ENCODE results near the gene PRRT1. TPM values are rescaled to one million over a fixed set of nuclear protein-coding genes. Genes with fewer than 3 reads are reported as not detected.
"Not testable (repeated sequence)": the region's sequence is repeated elsewhere in the genome, so short reads cannot be mapped to it uniquely, and the experiment has no call there.

PRRT1 gene
- total RNA-seq, 1 experiment from 2014 or later: not detected

- no peak for DNase-seq (ENCODE audit: low read depth)
Observed at GRCh38 chr6:32188381-32189068, 36.8 kb upstream of the PRRT1 start.

- not testable (repeated sequence) for DNase-seq (ENCODE audit: low read depth)
Observed at GRCh38 chr6:32187725-32188380, 36.1 kb upstream of the PRRT1 start.

- DNase-seq (ENCODE audit: low read depth): no peak
Observed at GRCh38 chr6:32187009-32187709, 35.4 kb upstream of the PRRT1 start.

- not testable (repeated sequence) for DNase-seq (ENCODE audit: low read depth)
Observed at GRCh38 chr6:32186151-32186840, 34.6 kb upstream of the PRRT1 start.

- peak; percentile 91 for DNase-seq (ENCODE audit: low read depth)
Observed at GRCh38 chr6:32185681-32186131, 34.0 kb upstream of the PRRT1 start.

- no peak for DNase-seq (ENCODE audit: low read depth)
Observed at GRCh38 chr6:32184084-32184640, 32.4 kb upstream of the PRRT1 start, which contains the start of gene AGER. Gene AGER, minus strand, starts transcription at chr6:32184253. Its CDS starts 31 bp downstream, at chr6:32184222.

- DNase-seq (ENCODE audit: low read depth): no peak
Observed at GRCh38 chr6:32183483-32184083, 31.8 kb upstream of the PRRT1 start.

- DNase-seq (ENCODE audit: low read depth): no peak
Observed at GRCh38 chr6:32183030-32183429, 31.3 kb upstream of the PRRT1 start.

GRCh38 chr6:32182555-32182981 lies 30.8 kb upstream of the PRRT1 start:
- DNase-seq (ENCODE audit: low read depth): no peak

- DNase-seq (ENCODE audit: low read depth): no peak
Observed at GRCh38 chr6:32181915-32182529, 30.3 kb upstream of the PRRT1 start.

- no peak for DNase-seq (ENCODE audit: low read depth)
Observed at GRCh38 chr6:32181148-32181702, 29.5 kb upstream of the PRRT1 start.

GRCh38 chr6:32179766-32180405 lies 28.1 kb upstream of the PRRT1 start:
- DNase-seq (ENCODE audit: low read depth): no peak

GRCh38 chr6:32178547-32179440 lies 27.1 kb upstream of the PRRT1 start:
- DNase-seq (ENCODE audit: low read depth): no peak

GRCh38 chr6:32177788-32178546 lies 26.2 kb upstream of the PRRT1 start, which contains the start of gene RNF5:
Gene RNF5, plus strand, starts transcription at chr6:32178405. Its CDS starts 107 bp downstream, at chr6:32178512.
- DNase-seq (ENCODE audit: low read depth): peak; percentile 100

- no peak for DNase-seq (ENCODE audit: low read depth)
Observed at GRCh38 chr6:32177183-32177787, 25.5 kb upstream of the PRRT1 start.

- DNase-seq (ENCODE audit: low read depth): peak; percentile 68
Observed at GRCh38 chr6:32176476-32177182, 24.9 kb upstream of the PRRT1 start.

Measured in RPMI7951 (cell line).